Measurements from ENCODE around the gene PTOV1.

PTOV1 gene

GRCh38 chr19:49806620-49806959 is 44.4 kb upstream of the PTOV1 start:
- DNase-seq (ENCODE audit: low read depth), result no peak
- no peak overlapping the region for H3K4me3 ChIP-seq (ENCODE audit: low read depth, low read length)
- TF ChIP-seq, protein P1, sequence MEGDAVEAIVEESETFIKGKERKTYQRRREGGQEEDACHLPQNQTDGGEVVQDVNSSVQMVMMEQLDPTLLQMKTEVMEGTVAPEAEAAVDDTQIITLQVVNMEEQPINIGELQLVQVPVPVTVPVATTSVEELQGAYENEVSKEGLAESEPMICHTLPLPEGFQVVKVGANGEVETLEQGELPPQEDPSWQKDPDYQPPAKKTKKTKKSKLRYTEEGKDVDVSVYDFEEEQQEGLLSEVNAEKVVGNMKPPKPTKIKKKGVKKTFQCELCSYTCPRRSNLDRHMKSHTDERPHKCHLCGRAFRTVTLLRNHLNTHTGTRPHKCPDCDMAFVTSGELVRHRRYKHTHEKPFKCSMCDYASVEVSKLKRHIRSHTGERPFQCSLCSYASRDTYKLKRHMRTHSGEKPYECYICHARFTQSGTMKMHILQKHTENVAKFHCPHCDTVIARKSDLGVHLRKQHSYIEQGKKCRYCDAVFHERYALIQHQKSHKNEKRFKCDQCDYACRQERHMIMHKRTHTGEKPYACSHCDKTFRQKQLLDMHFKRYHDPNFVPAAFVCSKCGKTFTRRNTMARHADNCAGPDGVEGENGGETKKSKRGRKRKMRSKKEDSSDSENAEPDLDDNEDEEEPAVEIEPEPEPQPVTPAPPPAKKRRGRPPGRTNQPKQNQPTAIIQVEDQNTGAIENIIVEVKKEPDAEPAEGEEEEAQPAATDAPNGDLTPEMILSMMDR (conservative IDR thresholded peaks at IDR 0.05; ENCODE audit: low read depth, low read length), result no peak

- TF ChIP-seq, protein P1 (conservative IDR thresholded peaks at IDR 0.05; ENCODE audit: low read depth, low read length), result no peak
- DNase-seq (ENCODE audit: low read depth), result no peak
- H3K4me3 ChIP-seq (ENCODE audit: low read depth, low read length), result no peak overlapping the region
These were observed 43.7 kb upstream of the PTOV1 start for GRCh38 chr19:49807058-49807903.

- no peak for DNase-seq (ENCODE audit: low read depth)
- peak overlapping the region; percentile 73 for H3K4me3 ChIP-seq (ENCODE audit: low read depth, low read length)
These were observed 42.9 kb upstream of the PTOV1 start for GRCh38 chr19:49807904-49808675.

GRCh38 chr19:49808711-49809159 is 42.2 kb upstream of the PTOV1 start:
- peak overlapping the region; percentile 73 for H3K4me3 ChIP-seq (ENCODE audit: low read depth, low read length)
- TF ChIP-seq, protein P1 (conservative IDR thresholded peaks at IDR 0.05; ENCODE audit: low read depth, low read length), result no peak
- DNase-seq (ENCODE audit: low read depth), result peak; percentile 90

More at GRCh38 chr19:49807904-49808675, 42.9 kb upstream of the PTOV1 start:
- TF ChIP-seq, protein P1 (conservative IDR thresholded peaks at IDR 0.05; ENCODE audit: low read depth, low read length), result no peak

DNA sequence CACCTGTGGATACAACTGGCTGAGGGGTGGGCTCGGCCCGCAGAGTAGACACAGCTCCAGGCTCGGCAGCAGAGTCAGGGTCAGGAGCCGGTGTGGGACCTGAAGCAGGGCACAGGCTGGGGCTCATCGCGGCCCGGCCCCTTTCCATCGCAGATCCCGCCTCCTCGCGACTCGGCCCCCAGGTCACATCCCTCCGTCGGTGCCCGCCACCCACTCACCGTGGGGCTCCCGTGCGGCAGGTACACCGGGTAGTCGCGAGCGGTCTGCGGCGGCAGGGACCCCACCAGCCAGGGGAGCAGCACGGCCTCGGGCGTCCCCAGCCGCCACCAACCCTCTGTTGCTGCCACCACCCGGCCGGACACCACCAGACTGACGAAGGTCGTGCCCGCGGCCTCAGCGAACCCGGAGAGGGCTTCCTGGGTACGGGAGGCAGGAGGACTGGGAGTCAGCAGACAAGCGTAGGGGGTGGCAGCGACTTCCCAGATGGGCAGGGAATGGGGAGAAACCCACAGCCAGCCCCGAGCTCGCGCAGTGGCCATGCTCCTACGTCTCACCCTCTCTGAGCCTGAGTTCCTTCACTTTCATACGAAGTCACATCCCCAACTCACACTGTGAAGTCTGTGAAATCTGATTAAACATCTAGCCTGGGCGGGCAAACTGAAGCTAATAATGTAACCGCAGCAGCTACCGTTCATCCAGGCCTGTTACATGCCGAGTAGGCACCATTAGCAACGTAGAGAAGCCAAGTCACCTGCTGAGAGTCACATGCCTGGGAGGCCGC is 41.6 kb upstream of the PTOV1 start:
- DNase-seq (ENCODE audit: low read depth), result peak; percentile 70
- TF ChIP-seq, protein P1 (conservative IDR thresholded peaks at IDR 0.05; ENCODE audit: low read depth, low read length), result no peak
- H3K4me3 ChIP-seq (ENCODE audit: low read depth, low read length), result peak overlapping the region; percentile 73

DNA sequence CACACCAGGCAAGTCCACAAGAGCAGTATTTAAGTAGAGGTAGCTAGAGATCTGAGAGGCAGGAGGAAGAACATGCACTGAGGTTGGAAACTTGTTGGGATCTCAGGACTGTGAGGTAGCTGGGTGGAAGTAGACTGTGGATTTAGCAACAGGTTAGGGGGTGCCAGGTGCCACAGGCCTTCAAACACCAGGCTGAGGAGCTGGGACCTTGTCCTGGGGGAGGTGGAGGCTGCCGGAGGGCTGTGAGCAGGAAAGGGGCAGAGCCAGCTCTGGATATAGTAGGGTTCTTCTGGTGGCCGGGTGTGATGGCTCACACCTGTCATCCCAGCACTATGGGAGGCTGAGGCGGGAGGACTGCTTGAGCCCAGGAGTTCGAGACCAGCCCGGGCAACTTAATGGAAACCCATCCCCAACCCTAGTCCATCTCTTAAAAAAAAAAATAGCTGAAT is 41.0 kb upstream of the PTOV1 start:
- peak overlapping the region; percentile 73 for H3K4me3 ChIP-seq (ENCODE audit: low read depth, low read length)
- TF ChIP-seq, protein P1 (conservative IDR thresholded peaks at IDR 0.05; ENCODE audit: low read depth, low read length), result no peak
- DNase-seq (ENCODE audit: low read depth), result no peak
